Activated CD4-positive, alpha-beta T cell treated with anti-CD3 and anti-CD28 coated beads, Interleukin-2, amount 50 U/mL, for 4 hours (primary cell): ENCODE results near the gene GALNT16.

ENCODE experiments used
- DNase-seq, 2 experiments: peaks; one replicate each; pipeline ENCODE4 v3.0.0-alpha.2; 2020

The GALNT16 gene

DNA sequence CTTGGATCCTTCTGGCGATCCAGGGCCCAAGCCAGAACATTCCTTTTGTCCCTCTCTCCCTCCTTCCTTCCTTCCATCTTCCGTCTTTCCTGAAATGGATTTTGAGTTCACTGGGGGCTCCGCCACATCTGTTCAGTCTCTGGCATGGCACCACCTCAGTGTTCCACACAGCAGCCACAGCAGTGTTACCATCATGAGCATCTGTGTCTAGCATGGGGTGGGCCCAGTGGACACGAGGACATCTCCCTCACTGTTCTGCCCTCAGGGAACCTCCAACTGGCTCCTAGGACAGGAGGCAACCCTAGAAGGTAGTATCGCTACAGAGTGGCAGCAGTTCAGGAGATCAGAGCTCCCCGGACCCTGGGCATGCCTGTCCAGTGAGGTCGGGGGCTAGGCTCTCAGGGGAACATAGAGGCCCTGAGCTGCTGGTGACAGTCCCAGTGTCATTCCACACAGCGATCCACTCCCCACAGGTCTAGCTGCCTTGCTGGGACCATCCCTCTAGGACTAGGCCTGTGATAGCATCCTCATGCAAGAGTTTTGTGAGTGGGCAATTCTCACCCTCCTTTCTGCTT, 59.0 kb downstream of the GALNT16 start:
- DNase-seq = no peak

DNA sequence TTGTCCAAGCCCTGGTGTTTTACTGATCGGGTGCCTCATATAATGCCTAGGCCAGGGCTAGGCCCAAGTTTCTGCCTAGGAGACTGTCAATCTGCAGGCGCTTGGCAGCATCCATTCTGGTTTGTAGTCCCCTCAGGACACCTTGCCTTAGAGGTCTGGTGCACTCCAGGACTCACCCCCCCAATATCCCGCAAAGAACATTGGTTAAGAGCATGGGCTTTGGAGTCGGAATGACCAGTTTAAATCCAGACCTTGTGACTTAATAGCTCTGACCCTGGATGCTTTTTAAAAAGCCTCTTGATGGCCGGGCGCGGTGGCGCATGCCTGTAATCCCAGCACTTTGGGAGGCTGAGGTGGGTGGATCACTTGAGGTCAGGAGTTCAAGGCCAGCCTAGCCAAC, 60.0 kb downstream of the GALNT16 start:
- no peak for DNase-seq

DNA sequence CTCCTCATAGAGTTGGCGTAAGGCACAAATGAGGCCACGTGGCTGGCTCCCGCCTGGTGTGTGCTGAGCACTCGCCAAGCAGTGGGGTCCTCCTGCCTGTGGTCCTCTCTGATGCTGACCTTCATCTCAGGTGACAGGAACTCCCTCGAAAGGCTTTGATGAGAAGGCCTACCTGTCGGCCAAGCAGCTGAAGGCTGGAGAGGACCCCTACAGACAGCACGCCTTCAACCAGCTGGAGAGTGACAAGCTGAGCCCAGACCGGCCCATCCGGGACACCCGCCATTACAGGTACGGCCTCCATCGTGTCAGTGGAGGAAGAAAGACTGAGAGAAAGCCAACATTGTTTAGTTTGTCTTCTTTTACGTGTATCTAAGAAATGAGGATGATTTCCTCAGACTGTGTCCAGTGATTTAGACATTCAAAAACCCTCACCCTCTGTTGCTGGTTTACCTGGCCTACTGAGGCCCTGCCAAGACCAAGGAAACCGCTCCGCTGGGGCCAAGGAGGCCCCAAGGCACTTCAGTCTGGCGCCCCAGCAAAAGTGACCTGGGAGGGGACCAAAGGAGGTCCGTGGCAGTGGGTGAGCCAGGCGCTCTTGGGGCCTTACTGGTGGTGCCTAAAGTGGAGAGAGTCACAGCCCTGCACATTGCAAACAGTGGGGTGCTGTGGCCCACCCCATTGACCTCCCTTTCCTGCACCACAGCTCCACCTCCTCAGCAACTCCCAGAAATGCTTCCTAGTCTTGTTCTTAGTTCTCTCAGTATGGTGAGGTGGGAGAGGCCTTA, 60.8 kb downstream of the GALNT16 start:
- DNase-seq = no peak

DNA sequence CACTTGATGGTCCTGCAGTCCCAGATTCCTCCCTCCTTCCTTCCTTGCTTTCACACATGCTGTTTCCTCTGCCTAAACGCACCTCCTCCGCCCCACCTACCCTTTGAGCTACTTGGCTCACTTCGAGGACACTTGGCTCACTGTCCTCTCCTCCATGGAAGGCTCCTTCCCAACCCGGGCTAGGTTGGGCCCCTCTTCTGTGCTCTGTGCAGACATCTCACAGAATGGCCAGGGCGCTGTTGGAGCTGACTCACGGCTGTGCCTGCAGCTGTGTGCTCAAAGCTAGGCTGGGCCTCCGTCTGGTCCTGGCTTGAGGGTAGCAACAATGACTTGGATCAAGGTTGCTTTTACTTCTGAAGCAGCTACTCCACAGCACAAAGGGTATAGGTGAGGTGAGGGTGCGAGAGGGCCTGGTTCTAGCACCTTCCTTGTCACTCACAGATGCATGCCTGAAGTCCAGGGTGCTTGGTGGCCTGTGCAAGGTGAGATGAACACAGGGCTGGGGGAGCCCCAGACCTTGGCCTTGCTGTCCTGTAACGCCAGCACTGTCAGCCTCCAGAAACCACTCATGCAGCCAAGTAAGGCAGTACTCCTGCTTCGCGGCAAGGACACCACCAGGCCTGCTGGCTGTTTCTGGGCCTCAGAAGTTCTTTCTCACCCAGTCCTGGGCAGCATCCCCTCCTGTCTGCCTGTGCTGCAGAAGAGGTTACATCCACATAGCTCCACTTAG, 61.8 kb downstream of the GALNT16 start:
- no peak for DNase-seq

DNA sequence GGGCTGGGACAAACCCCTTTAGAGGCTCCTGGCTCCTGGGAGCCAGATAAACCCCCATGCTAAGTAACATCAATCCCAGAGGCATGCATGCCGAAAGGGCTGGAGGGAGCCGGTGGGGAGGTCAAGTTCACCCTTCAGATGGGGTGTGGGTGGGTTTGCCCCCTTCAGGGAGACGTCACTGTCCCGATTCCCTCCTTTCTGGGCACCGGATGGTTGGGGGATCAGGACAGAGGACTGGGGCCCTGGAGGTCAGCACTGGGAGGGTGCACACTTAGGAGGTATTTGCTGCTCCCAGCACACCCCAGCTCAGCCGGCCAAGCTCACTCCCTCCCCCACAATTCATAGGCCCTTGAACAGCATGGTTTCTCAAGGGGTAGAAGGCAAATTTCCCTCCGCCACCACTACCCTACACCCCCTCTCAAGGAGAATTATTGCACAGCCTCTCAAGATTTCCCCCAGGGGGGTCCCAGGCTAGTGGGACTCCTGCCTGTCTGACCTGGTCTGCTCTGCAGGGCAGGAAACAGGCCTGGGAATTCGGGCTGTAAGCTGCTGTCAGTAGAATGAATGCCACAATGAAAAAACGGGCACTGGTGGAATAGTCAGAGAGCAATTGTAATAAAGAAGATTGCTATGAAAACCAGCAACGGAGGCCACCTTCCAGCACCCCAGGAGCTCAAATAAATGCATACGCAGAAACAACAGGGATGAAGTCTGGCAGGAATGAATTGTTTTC, 63.5 kb downstream of the GALNT16 start:
- no peak for DNase-seq

DNA sequence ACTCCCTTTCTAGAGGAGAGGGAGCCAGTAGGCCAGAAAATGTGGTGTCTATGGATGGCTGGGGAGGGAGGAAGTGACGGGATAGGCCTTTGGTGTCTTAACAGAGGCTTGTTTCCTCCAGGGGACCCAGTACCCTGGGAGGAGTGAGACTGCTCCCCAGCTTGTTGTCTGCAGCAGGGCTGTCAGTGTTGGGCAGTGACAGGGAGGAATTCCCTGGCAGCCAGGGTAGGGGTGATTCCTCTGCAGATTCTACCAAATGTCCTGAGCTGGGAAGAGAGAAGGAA, 64.0 kb downstream of the GALNT16 start:
- no peak for DNase-seq

DNA sequence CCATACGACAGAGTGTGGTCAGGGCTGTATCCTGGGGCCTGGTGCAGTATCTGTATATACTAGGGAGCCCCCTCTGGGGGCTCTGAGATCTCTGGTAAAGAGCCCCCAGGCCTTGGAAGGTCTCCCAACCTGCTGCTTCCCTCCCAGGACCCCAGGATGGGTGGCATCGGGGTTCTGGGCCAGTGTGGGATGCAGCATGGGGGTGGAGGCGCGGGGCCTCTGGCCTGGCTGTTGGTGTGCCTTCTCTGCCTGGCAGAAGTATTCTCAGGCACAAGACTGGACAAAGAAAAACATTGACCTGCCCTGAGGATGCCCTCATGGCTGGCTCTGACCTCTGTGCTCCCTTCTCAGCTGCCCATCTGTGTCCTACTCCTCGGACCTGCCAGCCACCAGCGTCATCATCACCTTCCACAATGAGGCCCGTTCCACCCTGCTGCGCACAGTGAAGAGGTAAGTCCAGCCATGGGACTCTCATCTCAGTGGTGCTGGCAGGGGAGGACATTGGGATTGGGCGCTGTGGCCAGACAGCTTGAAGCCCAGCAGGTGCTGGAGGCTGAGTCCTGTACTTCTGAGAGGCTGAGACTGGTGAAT, 64.5 kb downstream of the GALNT16 start:
- no peak for DNase-seq

DNA sequence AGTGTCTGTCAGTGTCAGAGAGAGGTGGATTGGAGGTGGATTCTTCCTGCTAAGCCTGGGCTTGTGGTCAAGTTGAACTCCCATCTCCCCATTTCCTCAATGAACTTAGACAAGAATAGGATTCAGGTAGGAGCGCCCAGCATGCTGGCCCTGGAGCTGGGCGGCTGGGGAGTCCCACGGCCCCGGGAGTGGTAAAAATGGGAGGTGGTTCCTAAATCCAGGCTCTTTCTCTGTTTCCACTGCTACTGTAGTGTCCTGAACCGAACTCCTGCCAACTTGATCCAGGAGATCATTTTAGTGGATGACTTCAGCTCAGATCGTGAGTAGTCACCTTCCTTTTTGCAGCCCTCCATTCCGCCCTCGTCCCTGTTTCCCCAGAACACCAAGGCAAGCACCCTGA, 65.1 kb downstream of the GALNT16 start:
- no peak for DNase-seq

DNA sequence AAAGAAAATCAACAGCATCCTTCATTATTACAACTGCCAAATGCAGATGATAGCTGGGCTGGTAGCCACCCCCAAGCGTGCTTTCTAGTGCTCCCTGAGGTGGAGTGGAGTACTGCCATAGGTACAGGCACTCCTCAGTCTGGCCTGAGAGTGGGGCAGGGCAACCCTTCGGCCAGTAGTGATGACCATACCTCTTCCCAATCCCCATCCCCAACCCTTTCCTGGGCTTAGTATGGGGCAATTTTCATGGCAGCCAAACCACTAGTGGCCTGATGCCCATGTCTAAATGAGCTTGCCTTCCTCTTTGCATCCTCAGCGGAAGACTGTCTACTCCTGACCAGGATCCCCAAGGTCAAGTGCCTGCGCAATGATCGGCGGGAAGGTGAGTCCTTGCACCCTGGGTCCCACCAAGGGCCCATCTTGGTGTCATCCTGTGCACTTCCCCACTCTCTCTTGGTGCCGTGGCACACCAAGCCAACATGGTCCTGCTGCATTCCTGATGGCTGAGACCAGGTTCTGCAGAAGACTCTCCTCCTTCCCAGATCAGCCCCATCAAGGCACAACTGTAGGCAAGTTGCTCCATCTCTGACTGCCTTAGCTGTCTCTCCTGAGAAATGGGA, 65.8 kb downstream of the GALNT16 start:
- no peak for DNase-seq

DNA sequence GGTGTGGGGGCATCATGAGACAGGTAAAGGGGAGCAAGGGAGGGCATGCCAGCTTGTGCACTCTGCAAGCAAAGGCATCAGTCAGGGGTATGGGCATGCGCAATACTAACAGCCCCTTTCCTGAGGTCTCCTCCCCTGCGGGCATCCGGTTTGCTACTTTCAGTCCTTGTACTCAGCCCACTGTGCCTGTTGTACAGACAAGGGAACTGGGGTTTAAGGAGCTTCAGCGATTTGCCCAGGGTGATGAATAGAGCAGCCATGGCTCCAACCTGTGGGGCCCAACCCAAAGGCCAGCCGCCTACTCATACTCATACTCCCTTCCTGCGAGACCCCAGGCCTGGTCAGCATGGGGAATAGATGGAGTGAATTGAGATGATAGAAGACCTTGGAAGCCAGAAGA, 66.7 kb downstream of the GALNT16 start:
- no peak for DNase-seq

DNA sequence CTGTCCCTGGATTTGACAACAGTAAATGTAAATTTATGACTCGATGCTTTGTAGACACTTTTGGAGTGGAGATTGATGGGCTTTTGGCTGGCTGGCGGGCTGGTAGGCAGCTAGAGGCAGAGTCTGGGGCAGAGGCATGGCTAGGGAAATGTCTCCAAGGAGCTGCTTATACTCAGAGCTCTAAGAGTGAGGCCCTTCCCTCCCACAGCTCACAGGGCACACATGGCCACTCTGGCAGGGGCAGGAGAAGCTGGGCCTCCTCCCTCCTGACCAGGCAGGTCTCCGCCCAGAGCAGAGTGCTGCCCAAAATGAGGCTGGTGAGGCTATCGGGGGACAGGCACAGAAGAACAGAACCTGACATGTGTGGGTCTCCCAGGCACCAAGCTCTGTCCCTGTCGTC, 67.5 kb downstream of the GALNT16 start:
- no peak for DNase-seq

DNA sequence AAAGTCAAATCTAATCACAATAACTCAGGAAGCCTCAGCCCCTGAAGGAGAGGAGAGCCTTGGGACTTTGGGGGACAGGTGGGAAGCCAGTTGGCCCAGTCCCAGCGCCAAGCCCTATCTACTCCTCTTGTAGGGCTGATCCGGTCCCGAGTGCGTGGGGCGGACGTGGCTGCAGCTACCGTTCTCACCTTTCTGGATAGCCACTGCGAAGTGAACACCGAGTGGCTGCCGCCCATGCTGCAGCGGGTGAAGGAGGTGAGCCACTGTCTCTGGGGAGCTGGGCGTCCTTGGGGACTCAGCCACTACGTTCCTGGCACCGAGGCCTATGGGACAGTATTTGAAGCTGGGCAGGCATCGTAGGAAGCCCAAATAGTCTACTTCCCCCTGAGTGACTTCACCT, 68.4 kb downstream of the GALNT16 start:
- DNase-seq = no peak

DNA sequence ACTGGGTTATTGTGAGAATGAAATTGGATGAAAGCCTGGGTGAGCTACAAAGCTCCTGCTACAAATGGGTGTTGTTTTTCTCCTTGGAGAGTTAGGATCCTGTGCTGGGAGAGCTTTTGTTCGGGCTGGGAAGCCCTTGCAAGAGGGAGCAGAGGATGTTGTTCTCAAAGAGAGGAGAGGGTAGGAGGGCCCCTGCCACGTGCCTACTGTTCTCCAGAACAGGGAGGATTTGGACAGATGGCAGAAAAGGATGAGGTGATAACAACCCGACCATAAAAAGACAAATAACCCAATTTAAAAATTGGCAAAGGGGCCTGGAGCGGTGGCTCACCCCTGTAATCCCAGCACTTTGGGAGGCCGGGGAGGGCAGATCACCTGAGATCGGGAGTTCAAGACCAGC, 68.8 kb downstream of the GALNT16 start:
- no peak for DNase-seq

DNA sequence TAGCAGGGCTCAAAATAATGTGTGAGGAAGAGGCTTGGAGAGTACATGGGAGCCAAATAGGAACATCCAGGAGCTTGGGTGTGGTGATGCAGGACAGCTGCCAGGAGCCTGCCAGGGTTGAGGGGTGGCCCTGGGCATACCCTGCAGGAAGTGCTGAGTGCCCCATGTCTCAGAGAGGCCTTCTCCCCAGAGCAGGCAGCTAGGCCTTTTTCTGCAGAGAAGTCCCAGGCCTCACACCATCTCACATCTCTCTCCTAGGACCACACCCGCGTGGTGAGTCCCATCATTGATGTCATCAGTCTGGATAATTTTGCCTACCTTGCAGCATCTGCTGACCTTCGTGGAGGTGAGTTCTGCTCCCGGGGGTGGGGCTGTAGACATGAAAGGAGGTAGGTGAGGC, 71.2 kb downstream of the GALNT16 start:
- DNase-seq = no peak

DNA sequence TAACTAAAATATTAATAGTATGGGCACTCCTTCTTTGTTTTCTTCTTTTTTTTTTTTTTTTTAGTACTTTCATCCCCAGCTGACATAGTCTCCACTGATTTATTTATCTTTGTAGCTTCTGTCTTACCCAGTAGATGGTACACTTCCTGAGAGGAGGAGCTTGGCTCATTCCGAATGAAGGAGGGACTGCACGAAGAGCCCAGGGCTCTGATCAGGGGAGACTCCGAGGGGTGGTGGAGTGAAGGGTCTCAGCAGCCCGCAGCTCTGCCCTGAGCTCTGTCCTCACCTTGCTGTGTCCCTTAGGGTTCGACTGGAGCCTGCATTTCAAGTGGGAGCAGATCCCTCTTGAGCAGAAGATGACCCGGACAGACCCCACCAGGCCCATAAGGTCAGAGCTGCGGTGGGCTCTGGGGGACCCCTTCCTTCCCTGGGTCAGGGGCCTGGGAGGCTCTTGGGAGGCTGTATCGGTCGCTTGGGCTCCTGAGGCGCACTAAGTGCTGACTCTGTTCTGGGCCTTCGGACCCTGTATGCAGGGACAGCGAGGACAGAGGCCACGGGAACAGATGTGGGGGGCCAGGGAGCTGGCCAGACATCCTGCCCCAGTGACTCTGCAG, 72.9 kb downstream of the GALNT16 start:
- DNase-seq = no peak

DNA sequence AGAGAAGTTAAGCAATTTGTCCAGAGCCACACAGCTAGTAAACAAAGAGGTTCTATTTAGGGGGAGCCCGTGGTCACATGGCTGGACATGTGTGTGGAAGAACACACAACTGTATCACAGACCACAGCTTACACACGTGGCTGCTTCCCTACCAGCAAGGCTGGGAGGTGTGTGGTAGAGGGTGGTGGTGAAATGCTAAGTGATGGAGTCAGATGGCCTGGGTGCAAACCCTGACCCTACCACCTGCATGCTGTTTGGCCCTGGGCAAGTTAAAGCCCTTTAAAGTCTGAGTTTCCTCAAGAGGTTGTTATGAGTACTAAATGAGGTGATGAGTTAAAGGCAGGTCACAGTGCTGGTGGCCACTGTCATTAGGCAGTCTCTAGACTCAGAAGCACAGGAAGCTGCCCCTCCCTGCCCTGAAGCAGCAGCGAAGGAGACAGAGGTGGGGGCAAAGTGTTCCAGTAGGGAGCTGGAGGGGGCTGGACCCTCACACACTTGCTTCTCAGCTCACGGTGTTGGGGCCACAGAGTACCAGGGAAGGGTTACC, 73.9 kb downstream of the GALNT16 start:
- no peak for DNase-seq

DNA sequence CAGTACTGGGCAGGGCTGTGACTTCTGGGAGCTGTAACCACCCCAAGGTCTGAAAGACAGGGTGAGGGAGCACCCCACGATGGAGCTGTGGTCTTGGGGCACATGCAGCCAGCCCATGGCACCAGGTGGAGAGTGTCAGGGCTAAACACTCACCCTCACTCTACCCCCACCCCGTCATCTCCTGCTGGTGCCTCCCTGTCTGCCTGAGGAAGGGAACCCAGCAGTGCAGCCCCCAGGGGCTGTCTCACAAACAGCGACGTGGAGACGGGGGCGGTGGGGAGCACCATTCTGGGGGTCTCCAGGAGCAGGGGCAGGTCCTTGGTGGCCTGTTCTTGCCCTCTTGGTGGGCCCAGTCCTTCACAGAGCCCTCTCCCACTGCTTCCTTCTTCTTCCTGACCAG, 74.6 kb downstream of the GALNT16 start:
- no peak for DNase-seq

DNA sequence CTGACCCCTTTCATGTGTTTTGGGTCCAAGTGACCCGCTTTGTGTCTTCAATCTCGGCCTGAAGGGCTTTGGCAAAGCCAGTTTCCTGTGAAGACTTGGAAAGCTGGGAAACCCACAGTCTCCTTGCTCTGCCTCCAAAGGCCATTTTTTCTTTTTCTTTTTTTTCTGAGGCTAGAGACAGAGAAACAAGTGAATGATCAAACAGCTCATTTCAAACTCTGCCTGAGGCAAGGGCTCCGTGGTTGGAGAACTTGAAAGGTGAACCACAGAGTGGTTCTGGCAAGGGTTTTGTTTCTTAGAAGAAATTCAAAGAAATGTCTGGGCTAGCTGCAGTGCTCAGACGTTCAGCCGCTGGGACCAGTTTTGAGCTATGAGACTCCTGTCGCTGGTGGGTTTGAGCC, 75.4 kb downstream of the GALNT16 start:
- no peak for DNase-seq

DNA sequence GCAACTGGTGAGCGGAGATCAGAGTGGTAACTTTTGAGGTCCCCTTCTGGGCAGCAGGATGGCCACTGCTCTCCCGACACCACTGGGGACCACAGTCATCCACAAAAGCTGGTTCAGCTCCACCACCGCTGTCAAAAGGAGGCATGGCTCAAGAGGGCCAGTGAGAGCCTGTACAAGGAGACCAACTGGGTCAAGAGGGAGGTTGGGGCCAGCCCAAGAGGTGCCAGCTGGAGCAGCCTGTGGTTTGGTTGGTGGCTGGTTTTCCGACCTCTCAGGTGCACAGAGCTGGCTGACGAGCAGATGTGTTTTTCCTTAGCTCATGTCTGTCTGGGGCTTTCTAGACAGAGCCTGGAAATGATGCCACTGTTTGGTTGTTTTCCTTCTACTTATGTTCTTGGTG, 78.0 kb downstream of the GALNT16 start:
- no peak for DNase-seq

DNA sequence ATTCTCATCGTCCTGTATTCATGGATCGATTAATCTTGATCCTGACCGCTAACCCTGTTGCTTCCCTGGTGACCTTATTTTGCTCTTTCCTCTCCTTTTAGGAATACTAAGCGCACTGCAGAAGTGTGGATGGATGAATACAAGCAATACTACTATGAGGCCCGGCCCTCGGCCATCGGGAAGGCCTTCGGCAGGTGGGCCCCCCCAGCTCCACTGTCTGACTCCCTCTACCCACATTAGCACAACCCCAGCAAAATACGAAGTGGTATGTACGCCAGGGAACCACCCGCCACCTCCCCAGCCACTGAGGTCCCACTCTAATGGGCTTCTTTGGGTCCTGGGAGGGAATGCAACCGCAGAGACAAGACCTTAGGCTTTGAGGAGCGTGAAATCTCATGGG, 79.5 kb downstream of the GALNT16 start:
- DNase-seq = no peak

DNA sequence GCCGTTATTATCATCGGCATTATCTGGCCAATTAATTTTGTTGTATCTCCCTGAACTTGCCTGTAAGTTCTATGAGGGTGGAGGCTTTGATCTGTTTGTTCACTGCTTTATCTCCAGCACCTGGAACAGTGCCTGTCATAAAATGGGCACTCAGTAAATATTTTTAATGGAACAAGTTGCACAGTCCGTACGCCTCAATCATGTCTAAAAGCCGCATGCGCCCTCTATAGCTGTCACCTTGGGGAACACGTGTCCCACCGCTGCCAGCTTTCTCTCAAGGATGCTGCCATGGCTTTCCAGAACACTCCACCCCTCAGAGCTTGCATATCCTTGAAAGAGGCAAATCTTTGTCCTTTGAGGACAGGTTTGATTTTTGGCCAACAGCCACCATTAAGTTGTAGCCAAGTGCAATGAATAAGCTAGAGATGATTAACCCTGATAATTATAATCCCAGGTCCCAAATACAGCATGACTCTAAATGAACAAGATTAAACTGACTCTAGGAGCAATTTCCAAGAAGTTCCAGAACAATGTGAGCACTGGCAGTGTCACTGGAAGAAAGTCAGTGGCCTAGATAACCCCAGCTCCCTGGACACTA, 83.1 kb downstream of the GALNT16 start:
- no peak for DNase-seq

DNA sequence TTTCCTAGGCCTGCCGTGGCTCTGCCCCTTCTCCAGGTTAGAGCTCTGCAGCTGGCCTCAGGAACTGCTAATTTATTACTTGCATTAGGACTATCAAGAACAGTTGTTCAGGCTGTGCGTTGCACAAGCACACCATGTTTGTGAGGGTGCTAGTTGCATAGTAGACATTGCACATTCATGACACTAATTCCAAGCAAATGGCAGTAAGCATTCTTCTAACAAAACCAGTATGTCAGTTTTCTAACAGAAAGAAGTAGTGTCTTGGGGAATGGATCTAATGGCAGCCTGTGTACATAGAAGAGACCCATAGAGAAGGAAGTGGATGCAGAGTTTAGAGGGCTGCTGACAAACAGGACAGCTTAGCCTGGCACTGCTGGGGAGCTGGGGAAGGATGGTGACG, 84.2 kb downstream of the GALNT16 start:
- no peak for DNase-seq
